Stimulated activated CD8-positive, alpha-beta memory T cell treated with anti-CD3 and anti-CD28 coated beads, Interleukin-15, amount 100 ng/mL, for 48 hours (primary cell): ENCODE data around the gene ADAM19.

Experiments used
- DNase-seq, 2 donors: peaks; one replicate each; pipeline ENCODE4 v3.0.0-alpha.2; 2020; ENCODE audit warnings: low read depth in 2 of 2

Gene ADAM19, protein sequence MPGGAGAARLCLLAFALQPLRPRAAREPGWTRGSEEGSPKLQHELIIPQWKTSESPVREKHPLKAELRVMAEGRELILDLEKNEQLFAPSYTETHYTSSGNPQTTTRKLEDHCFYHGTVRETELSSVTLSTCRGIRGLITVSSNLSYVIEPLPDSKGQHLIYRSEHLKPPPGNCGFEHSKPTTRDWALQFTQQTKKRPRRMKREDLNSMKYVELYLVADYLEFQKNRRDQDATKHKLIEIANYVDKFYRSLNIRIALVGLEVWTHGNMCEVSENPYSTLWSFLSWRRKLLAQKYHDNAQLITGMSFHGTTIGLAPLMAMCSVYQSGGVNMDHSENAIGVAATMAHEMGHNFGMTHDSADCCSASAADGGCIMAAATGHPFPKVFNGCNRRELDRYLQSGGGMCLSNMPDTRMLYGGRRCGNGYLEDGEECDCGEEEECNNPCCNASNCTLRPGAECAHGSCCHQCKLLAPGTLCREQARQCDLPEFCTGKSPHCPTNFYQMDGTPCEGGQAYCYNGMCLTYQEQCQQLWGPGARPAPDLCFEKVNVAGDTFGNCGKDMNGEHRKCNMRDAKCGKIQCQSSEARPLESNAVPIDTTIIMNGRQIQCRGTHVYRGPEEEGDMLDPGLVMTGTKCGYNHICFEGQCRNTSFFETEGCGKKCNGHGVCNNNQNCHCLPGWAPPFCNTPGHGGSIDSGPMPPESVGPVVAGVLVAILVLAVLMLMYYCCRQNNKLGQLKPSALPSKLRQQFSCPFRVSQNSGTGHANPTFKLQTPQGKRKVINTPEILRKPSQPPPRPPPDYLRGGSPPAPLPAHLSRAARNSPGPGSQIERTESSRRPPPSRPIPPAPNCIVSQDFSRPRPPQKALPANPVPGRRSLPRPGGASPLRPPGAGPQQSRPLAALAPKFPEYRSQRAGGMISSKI

DNA sequence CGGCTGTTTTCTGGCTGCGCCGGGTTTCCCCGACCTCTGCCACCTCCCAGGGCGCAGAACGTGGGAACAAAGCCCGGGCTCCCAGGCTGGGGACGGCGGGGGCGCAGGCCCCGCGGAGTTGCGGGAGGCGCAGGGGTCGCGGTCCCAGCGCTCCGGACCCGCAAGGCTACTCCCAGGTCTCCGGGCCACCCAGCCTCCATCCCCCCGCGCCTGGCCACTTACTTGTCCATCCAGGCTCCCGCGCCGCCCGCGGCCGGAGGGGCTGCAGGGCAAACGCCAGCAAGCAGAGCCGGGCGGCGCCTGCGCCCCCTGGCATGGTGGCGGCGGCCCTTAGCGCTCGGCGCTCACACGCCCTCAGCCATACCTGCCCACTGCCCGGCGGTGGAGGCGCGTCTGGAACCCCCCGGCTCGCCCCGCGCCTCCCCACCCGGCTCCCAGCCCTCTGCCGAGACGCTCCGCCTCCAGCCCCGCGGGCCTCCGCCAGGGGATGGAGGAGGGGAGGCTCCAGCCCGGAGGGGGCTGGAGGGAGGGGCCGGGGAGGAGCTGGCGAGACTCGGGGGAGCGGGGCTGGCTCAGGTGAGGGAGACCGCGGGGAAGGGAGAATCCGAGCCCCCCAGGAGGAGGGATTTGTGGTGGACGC, at the start of gene ADAM19:
Gene ADAM19 (minus strand): TSS at position 395 of the 640 bp plus-strand sequence. CDS start 79 bp downstream, at position 316.
- DNase-seq: peak in 1 of 2 donors; percentile 47

DNA sequence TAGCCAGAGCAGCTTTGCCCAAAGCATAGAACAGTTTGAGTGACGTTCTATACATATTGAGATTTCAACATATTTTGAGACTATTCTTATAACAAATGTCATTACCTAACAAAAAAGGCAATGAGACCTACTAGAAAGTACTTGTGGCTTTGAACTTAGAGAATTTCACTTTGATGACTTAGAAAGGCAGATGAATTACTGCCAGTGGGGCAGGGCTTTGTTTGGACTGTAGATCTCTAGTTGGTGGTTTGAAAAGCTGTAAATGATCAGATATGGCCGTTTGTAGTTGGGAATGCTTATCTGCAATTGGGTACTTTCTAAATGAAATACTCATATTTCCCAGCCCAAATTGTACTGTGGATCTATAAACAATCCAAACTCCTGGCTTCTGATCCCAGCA, 48.6 kb upstream of the ADAM19 start:
- no peak for DNase-seq

DNA sequence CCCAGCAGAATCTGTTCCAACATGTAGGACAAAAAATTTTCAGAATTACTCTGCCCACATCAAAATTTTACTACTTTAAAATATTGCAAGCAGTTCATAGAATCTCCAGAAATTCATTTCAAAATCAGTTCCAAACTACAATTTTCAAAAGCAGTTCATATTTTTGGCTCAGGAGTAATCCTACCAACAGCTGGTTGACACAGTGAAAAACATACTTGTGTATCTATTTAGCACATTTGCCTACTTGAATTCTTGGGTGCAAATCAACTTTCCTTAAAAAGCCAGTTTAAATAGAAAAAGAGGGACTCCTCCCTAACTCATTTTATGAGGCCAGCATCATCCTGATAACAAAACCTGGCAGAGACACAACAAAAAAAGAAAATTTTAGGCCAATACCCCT, 45.2 kb upstream of the ADAM19 start:
- no peak for DNase-seq

DNA sequence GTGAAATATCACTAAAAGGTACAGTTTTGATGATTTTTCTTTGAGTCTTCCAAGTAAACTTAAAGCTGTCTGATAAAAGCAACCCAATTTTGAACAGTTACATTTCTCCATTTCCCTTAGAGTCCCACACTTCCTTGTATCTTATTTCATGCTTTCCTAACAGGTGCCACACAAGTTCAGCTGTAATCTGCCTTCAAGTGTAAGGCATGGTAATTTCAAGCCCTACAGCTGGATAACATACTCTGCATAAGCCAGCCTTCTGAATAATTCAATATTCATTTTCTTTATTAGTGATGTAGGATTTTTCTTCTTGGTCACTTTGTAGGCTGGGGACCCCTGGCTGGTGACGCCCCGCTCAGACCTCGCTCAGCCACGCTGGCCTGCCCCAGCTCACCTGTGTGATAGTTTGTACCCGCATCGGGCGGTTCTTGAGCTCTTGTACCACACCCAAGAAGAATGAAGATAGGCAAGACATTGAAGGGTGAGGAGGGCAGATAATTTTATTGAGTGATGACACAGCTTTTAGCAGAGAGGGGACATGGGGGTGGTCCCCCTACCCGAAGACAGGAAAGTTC, 42.7 kb upstream of the ADAM19 start:
- no peak for DNase-seq

DNA sequence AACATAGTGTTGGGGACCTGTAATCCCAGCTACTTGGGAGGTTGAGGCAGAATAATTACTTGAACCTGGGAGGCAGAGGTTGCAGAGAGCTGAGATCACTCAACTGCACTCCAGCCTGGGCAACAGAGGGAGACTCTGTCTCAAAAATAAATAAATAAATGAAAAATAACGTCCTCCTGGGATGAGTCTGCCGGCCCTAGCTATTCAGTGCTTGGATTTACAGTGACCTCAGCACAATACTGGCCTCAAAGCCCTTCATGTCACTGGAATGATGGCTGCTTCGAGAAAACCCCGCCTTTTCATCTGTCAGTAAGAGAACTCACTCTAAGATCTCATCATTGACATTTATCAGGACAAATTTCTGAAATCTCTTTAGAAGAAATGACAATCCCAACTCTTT, 41.2 kb upstream of the ADAM19 start:
- no peak for DNase-seq

DNA sequence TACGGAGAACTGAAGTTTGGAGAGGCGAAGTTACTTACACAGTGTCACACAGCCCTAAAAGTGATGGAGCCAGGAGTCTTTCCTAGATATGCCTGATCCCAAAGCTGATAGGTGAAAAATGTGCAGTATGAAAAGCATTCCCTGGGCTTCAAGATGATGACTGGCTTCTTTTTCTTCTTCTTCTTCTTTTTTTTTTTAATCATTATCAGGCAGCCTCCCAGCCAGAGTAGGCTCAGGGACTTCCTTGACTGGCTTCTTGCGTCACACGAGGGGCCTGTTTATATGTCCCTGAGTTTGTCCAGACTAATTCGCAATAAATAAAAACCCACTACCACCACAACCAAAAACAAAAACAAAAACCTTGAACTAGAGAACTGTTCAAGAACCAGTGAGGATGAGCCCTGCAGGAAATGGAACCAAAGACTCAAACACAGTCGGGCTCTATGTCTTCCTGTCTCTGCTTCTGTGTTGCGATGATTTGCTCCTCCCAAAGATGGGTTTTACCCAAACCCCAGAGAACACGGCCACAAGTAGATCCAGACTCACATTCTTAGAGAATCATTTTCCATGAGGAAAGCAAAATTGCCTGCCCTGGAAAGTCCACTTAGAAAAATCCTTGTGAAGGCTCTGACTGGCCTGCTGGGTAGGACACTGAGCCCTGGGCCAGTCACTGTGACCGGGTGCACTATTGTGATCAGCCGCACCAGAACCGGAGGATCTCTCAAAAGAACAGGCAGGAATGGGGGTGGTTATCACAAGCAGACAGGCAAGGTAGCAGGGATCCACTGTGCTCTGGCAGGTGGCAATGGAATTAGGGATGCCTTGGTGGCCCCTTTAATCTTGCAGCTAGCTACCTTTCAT, 38.0 kb upstream of the ADAM19 start:
- DNase-seq: no peak

DNA sequence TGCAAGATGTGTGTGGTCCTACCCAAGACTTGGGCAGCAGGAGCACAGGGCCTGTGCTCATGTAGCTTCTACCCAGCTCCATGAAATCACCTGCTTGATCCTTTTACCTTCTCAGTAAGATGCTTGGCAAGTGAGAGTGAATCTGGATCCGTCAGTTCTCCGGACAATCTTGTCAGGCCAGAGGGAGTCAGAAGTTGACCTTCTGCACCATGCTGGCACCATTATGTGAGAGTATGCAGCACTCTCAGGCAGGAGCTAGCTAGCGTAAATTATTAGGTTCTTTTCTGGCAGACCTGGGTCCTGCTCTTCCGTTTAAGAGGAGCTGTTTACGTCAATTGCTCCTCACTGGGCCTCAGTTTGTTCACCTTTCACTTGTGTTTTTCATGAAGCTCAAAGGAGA, 37.0 kb upstream of the ADAM19 start:
- no peak for DNase-seq

DNA sequence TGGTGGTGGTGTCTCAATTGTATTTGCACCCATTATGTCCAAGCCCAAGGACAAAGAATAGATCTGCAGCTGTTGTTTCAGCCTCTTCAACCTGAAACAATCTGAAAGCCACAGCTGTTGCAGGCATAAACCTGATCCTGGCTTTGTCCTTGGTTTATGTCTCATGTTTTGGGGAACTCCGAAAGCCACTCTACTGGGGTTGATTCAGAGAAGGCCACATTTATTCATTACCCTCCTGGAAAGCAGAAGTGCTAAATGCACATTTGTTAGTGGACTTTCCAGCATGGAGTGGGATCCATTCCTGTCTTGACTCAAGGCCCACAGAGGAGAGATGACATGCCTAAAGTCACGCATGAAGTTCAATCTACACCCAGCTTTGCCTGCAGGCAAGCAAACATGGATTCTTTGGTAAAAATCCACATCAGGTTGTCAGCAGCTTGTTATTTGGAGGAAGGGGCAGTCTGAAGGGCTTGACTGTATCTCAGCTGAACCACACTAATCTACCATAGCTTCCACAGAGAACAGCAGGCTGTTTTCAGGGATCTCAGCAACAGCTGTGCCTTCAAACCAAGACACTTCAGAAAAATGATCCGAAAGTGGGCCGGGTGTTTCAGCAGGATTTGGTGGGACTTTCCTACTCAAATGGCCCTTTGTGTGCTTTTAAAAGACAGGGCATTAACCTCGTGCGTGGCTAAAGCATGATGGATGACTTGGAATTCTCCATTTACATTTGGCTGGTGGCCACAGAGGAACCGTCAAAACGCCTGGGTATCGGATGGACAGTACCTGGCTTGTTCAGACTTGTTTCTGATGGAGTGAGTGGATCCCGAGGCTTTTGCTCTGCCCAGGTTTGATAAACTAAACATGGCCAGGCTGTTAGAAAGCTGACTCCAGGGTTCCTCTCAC, 36.2 kb upstream of the ADAM19 start:
- no peak for DNase-seq

DNA sequence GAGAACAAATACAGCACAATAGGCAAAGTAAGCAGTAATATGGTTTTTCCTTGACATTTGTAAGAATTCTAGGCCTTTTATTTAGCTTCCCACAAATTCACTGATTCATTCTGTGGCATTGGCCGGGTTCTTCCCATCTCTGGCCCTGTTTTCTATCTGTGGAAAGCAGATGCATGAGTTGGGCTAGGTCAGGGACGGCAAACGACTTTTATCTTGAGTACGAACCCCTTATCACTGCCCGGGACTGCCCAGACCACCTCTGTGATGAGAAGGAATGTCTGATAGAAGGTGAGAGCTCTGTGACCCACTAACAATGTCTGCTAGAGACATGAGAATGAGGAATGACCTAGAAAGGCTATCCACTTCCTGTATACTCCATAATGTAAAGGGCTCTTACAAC, 35.4 kb upstream of the ADAM19 start:
- no peak for DNase-seq

DNA sequence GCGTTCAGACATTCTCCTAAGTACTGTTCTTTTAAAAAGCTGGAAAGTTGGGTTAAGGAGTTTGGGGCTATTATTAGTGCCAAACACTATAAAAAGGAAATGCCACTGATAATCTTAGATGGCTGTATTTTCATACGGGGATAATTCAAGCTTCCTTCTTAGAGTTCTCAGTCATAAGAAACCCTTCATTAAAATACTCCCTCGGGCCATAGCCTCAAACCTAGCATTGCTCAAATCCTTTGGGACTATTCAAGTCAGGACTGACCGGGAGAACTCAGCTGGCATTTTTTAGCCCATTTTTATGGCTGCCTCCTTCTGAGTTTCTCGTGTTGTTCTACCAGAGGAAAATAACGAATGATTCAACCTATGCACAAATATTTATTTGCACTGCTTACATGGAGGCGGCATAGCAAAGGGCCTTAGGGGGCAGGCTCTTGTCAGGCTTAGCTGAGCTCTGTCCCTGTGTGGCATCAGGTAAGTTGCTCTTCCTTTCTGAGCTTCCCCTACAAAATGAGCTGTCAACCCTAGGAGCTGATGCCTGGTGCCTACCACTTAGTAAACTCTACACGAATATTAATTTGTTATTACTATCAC, 33.5 kb upstream of the ADAM19 start:
- no peak for DNase-seq

DNA sequence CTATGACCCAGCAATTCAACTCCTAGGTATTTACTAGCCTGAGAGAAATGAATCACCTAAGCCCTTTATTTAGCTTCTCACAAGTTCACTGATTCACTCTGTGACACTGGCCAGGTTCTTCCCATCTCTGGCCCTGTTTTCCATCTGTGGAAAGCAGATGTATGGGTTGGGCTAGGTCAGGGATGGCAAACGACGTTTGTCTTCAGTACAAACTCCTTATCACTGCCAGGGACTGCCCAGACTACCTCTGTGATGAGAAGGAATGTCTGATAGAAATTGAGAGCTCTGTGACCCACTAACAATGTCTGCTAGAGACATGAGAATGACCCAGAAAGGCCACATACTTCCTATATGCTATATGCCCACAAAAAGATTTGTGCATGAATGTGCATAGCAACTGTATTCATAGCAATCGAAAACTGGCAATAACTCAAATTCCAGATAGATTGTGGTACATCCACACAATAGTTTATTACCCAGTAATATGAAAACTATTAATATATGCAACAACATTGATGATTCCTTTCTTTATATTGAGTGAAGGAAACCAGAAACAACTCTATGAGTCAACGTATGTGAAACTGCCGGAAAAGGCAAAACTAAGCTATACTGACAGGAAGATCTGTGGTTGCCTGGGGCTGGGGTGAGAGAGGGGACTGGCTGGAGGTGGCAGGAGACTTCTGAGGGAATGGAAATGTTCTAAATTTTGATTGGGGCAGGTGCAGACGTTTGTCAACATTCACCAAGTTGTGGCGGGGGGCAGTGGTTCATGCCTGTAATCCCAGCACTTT, 32.0 kb upstream of the ADAM19 start:
- peak; percentile 51 to 65 for DNase-seq

DNA sequence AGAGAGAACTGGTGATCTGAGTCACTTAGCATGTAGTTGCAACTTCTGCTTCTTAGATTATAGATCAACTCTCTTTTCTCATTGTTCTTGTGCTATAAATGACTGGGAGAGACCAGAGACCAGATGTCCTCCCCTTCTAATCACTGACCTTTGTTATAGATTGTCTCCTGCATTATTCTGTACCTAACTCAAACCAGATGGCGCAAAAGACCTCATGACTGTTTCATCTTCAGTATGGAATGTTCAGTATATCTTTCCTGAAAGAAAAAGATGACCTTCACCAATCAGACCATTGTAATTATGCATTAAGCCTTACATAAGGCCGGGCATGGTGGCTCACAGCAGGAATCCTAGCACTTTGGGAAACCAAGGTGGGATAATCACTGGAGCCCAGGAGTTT, 30.5 kb upstream of the ADAM19 start:
- DNase-seq: no peak

DNA sequence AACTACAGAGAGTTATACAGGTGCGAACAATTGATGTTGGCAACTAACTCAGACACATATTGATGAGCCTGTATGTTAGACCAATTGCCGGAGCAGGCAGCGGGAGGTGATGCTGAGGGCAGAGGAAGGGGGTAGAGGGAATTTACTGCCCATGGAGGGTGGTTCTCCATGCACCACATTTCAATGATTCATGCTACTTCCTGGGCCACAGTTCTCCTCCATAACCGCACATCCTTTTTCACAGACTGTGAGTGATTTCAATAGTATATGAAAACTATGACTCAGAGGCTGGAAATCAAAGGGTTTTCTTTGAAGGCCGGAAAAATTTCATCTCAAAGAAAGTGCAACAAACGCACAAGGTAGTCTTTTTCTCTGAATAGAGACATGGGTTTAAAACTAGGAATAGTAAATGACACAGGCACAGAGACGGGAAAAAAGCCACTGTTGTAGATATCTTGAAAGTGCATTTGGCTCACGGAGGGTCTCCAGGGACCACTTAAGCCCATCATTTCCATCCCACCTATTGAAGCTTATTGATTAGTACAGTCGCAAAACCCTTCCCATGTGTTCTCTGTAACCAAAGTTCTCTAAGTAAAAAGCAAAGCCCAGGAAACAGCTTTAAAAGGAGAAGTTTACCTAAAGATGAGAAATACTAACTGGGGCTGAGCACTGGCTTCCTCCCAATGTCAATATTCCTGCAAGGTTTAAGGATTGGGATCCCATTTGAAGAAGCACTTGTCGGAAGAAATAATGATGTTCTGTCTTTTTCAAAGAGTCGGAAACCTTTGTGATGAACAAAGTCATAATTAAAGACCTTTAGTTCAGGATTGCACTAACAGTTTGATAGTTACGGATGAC, 28.0 kb upstream of the ADAM19 start:
- peak in 1 of 2 donors; percentile 45 for DNase-seq

DNA sequence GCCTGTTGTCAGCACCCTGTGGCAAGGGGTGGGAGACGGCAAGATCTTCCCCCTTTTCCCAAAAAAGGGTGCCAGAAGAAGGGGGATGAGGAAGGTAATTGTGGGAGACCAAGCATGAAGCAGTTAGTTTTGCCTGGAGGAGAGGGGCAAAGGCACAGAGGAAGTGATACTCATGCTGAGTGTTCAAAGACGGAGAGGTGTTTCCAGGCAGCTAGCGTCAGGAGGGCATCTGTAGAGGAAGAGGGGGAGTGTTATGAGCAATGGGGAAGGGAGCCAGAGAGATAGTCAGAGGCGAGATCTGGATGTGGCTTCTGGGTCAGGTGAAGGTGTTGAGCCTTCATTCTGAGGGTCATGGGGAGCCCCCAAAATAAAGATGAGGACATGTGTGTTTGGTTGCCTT, 26.9 kb upstream of the ADAM19 start:
- DNase-seq: peak in 1 of 2 donors; percentile 41

DNA sequence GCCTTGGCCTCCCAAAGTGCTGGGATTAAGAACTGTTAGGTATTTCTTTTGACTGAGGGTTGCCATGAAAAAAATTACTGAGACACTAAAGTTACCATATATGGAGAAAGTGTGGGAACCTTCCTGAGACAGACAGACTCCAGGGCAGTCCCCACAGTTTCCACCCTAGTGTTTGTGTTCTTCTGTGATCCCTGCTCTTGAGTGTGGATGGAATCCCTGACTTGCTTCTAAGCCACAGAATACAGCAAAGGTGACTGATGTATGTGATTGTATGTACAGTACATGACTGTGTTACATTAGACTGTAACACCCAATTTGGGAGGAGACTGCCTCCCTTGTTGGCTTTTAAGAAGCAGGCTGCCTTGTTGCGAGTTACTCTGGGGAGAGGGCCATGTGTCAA, 24.7 kb upstream of the ADAM19 start:
- DNase-seq: no peak

DNA sequence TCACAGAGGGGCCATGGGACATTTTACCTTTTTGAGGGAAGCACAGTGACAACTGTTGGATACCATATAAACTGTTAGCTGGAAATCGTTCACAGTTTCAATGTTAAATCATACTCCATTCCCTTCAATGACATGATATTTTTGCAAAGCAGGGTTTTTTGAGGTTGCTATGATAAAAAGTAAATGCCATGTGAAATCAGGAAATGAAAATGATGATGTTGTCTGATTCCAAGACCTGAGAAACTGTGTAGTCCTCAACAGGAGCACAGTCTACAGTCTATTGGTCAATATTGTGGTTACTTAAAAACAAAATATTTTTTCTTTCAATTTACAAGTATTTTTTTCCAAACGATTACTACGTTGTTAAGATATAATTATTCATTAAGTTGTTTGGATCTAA, 24.0 kb upstream of the ADAM19 start:
- DNase-seq: no peak

DNA sequence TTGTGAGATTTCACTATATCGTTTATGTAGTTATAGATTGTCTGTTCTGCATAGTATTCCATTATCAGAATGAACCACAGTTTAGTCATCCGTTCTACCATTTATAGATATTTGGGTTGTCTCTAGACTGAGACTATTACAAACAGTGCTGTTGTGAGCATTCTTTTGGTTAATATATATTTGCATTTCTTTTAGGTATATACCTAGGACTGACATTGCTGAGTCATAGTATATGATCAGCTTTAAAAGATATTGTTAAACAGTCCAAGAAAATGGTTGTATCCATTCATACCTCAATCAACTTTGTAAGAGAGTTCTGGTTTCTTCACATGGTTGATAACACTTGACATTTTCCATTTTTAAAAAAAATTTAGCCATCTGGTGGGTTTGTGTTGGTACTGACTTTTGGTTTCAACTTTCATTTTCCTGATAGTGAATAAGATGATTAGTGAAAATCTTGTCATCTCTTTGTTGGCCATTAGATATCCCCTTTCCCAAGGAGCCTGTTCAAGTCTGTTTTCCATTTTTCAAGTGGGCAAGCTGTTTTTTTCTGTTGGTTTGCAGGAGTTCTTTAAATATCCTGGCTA, 22.9 kb upstream of the ADAM19 start:
- no peak for DNase-seq
